Mucosa of descending colon (tissue), 3 donors: ENCODE measurements around the gene GNAS-AS1. TPM values are rescaled to one million over a fixed set of nuclear protein-coding genes. Genes with fewer than 3 reads are reported as not detected.

ENCODE experiments used
- ATAC-seq: fragments of 200-7000 bp; cut with Tn5 transposase; one replicate; pipeline ENCODE4 v1.9.1; 2020; ENCODE audit warnings: mild to moderate bottlenecking, moderate library complexity
- DNase-seq, 3 donors: peaks; one replicate each; pipeline ENCODE4 v3.0.0-alpha.2; 2020
- H3K36me3 ChIP-seq: fragments of 200-600 bp; one replicate; pipeline ENCODE4 v1.8.0; 2021; ENCODE audit warnings: low read depth, mild to moderate bottlenecking
- H3K4me1 ChIP-seq: fragments of 200-600 bp; one replicate; pipeline ENCODE4 v1.8.0; 2021; ENCODE audit warnings: low read depth, mild to moderate bottlenecking
- H3K4me3 ChIP-seq: fragments of 200-600 bp; one replicate; pipeline ENCODE4 v1.8.0; 2021; ENCODE audit warnings: mild to moderate bottlenecking
- H3K9me3 ChIP-seq: fragments of 200-600 bp; one replicate; pipeline ENCODE4 v1.8.0; 2021; ENCODE audit warnings: mild to moderate bottlenecking
- intact Hi-C, 2 donors: fragments of 100-400 bp; cut with DNase I in 1 of 2; cut with micrococcal nuclease in 1 of 2; formaldehyde crosslinking; loops; one replicate each; pipeline versions ENCODE4 v1.11.0 to v1.11.1; 2022; cut with DNase I, micrococcal nuclease
- total RNA-seq, 3 donors: library from RNA; stranded (reverse); fragmentation: NEBNext Ultra II Directional in 2 of 3; extraction: Animal tissue kit (Norgen Biotek cat#: 25700) in 2 of 3; gene quantifications; one replicate each; pipeline versions ENCODE4 v1.2.1 to v1.2.4, GENCODE V29; 2021 to 2023
- TF ChIP-seq, protein P1 (sequence below): fragments of 200-600 bp; IDR thresholded peaks from one replicate; pipeline ENCODE4 v1.8.0; 2022; ENCODE audit warnings: antibody characterized with exemption, mild to moderate bottlenecking
- donor health status: DM: no; HTN: no; CAD: no; lungs with moderate emphysema.
- donor health status: DM: no; HTN: no; CAD: no.
- donor health status: DM: no; HTN: yes; CAD: no.

The GNAS-AS1 gene
- total RNA-seq, 3 donors from 2014 or later, result 0.54 to 1.4 (median 1.0) TPM

- no peak for ATAC-seq
- Histone ChIP-seq H3K9me3 (no peaks in the 10 kb centered on the region), H3K4me1 (no peaks in the 10 kb centered on the region), H3K4me3 (no peak overlapping the region), H3K36me3 (no peaks in the 10 kb centered on the region)
- TF ChIP-seq, protein P1, sequence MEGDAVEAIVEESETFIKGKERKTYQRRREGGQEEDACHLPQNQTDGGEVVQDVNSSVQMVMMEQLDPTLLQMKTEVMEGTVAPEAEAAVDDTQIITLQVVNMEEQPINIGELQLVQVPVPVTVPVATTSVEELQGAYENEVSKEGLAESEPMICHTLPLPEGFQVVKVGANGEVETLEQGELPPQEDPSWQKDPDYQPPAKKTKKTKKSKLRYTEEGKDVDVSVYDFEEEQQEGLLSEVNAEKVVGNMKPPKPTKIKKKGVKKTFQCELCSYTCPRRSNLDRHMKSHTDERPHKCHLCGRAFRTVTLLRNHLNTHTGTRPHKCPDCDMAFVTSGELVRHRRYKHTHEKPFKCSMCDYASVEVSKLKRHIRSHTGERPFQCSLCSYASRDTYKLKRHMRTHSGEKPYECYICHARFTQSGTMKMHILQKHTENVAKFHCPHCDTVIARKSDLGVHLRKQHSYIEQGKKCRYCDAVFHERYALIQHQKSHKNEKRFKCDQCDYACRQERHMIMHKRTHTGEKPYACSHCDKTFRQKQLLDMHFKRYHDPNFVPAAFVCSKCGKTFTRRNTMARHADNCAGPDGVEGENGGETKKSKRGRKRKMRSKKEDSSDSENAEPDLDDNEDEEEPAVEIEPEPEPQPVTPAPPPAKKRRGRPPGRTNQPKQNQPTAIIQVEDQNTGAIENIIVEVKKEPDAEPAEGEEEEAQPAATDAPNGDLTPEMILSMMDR, result no peak
- DNase-seq, result no peak
- intact Hi-C loops, result no loop called here
Observed at GRCh38 chr20:58787211-58788005, 63.3 kb downstream of the GNAS-AS1 start.

GRCh38 chr20:58784321-58785074 is 66.2 kb downstream of the GNAS-AS1 start:
- no peaks in the 10 kb centered on the region for H3K9me3 ChIP-seq
- H3K4me1 ChIP-seq, result no peaks in the 10 kb centered on the region
- H3K36me3 ChIP-seq, result no peaks in the 10 kb centered on the region
- TF ChIP-seq, protein P1, result no peak
- ATAC-seq (no peak), DNase-seq (no peak)
- H3K4me3 ChIP-seq, result no peak overlapping the region
- intact Hi-C loops, result no loop called here

- no peaks in the 10 kb centered on the region for H3K36me3 ChIP-seq
- intact Hi-C loops, result no loop called here
- H3K4me3 ChIP-seq, result no peak overlapping the region
- no peak for ATAC-seq
- TF ChIP-seq, protein P1, result no peak
- no peaks in the 10 kb centered on the region for H3K4me1 ChIP-seq
- H3K9me3 ChIP-seq, result no peaks in the 10 kb centered on the region
- DNase-seq, result no peak
Observed at GRCh38 chr20:58783511-58784011, 67.1 kb downstream of the GNAS-AS1 start.

- no peaks in the 10 kb centered on the region for H3K9me3 ChIP-seq
- intact Hi-C loops, result no loop called here
- ATAC-seq (no peak), DNase-seq (no peak)
- no peaks in the 10 kb centered on the region for H3K4me1 ChIP-seq
- TF ChIP-seq, protein P1, result no peak
- no peaks in the 10 kb centered on the region for H3K36me3 ChIP-seq
- H3K4me3 ChIP-seq, result no peak overlapping the region
Observed at GRCh38 chr20:58781138-58781537, 69.6 kb downstream of the GNAS-AS1 start.

DNA sequence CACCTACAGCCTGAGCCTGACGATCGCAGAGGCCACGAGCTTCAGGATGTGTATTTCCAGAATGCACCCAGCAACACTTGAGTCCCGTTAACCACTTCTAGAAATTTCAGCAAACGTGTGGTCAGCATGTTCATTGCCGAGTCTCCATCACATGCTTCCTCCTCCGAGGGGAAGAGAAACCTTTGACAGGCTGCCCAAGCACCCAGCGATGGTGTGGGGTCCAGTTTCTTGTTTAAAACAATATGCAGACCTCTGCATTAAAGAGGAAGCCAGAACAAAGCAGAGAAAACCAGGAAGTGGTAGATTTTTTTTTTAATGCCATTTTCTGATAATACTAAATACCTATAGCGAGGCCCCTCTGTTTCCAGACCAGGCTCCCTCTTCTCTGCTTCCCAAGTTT is 71.9 kb downstream of the GNAS-AS1 start:
- no peak for ATAC-seq
- Histone ChIP-seq H3K36me3 (no peaks in the 10 kb centered on the region), H3K4me1 (no peaks in the 10 kb centered on the region), H3K4me3 (no peak overlapping the region), H3K9me3 (no peaks in the 10 kb centered on the region)
- peak in 1 of 3 donors; percentile 7 for DNase-seq
- intact Hi-C loops, result no loop called here
- TF ChIP-seq, protein P1, result no peak
